CD14-positive monocyte (primary cell): Measurements from ENCODE around the gene COL6A1. TPM values are rescaled to one million over a fixed set of nuclear protein-coding genes. Genes with fewer than 3 reads are reported as not detected.

Experiments used
- DNase-seq, 3 donors: peaks; one replicate each; pipeline ENCODE4 v3.0.0-alpha.2; 2011 to 2022
- H2AFZ ChIP-seq: 2 replicates; pipeline ENCODE4 v1.6.0; 2012; ENCODE audit warnings: mild to moderate bottlenecking, low read depth, low read length, inconsistent platforms; ENCODE audit not compliant: insufficient read depth, poor library complexity, severe bottlenecking
- H3K27ac ChIP-seq, 2 donors: 1 replicate in 1 of 2; 2 replicates in 1 of 2; pipeline ENCODE4 v1.5.1; 2012 to 2013; ENCODE audit warnings: low read length in 2 of 2, control low read depth in 1 of 2, inconsistent platforms in 1 of 2, low read depth in 1 of 2, mild to moderate bottlenecking in 1 of 2
- H3K27me3 ChIP-seq, 2 donors: one replicate each; pipeline versions ENCODE4 v1.6.0 to v1.6.1; 2011 to 2013; ENCODE audit warnings: low read length in 2 of 2; ENCODE audit not compliant: control insufficient read depth in 2 of 2, insufficient read depth in 2 of 2
- H3K36me3 ChIP-seq, 2 donors: replicated peaks in 1 of 2; 1 replicate in 1 of 2; 2 replicates in 1 of 2; pipeline versions ENCODE4 v1.5.1 to v1.6.1; 2012 to 2013; ENCODE audit warnings: low read length in 2 of 2, control low read depth in 1 of 2, inconsistent platforms in 1 of 2, mild to moderate bottlenecking in 1 of 2; ENCODE audit not compliant: insufficient read depth in 2 of 2, control insufficient read depth in 1 of 2
- H3K4me1 ChIP-seq, 2 donors: 1 replicate in 1 of 2; 2 replicates in 1 of 2; pipeline versions ENCODE4 v1.5.1 to v1.6.1; 2012 to 2013; ENCODE audit warnings: low read length in 2 of 2, control low read depth in 1 of 2, inconsistent platforms in 1 of 2, mild to moderate bottlenecking in 1 of 2, moderate library complexity in 1 of 2; ENCODE audit not compliant: insufficient read depth in 2 of 2, control insufficient read depth in 1 of 2
- H3K4me2 ChIP-seq: replicated peaks from 2 replicates; pipeline ENCODE3; 2012; ENCODE audit warnings: low read length, moderate library complexity, mild to moderate bottlenecking; ENCODE audit not compliant: poor library complexity, severe bottlenecking; ENCODE audit errors: extremely low read depth
- H3K4me3 ChIP-seq, 3 experiments: fragments of 200-600 bp in 1 of 3; sonication (generic) in 1 of 3; replicated peaks in 1 of 3; 1 replicate in 2 of 3; 2 replicates in 1 of 3; pipeline ENCODE4 v1.5.1; 2011 to 2013; ENCODE audit warnings: low read length in 3 of 3, mild to moderate bottlenecking in 3 of 3, control low read depth in 2 of 3, low read depth in 2 of 3, inconsistent platforms in 1 of 3, moderate library complexity in 1 of 3
- H3K79me2 ChIP-seq: 2 replicates; pipeline ENCODE4 v1.6.0; 2012; ENCODE audit warnings: mild to moderate bottlenecking, control low read depth, inconsistent platforms, low read length, moderate library complexity; ENCODE audit not compliant: insufficient read depth
- H3K9ac ChIP-seq: 2 replicates; pipeline ENCODE4 v1.6.0; 2017; ENCODE audit warnings: low read length, mild to moderate bottlenecking; ENCODE audit not compliant: insufficient read depth, poor library complexity, severe bottlenecking
- H3K9me3 ChIP-seq, 2 donors: replicated peaks in 1 of 2; 1 replicate in 1 of 2; 2 replicates in 1 of 2; pipeline versions ENCODE4 v1.5.1 to v1.6.1; 2012 to 2013; ENCODE audit warnings: low read length in 2 of 2, control low read depth in 1 of 2; ENCODE audit not compliant: control insufficient read depth in 1 of 2, insufficient read depth in 1 of 2
- H4K20me1 ChIP-seq: 2 replicates; pipeline ENCODE4 v1.6.0; 2012; ENCODE audit warnings: mild to moderate bottlenecking, low read length, control low read depth, moderate library complexity; ENCODE audit not compliant: insufficient read depth
- H3K27ac Mint-ChIP-seq, 7 donors: one replicate each; pipeline ENCODE4 v1.8.0; 2020; ENCODE audit warnings: mild to moderate bottlenecking in 7 of 7, mixed read lengths in 7 of 7, moderate library complexity in 6 of 7, inconsistent platforms in 2 of 7
- H3K27me3 Mint-ChIP-seq, 3 donors: one replicate each; pipeline ENCODE4 v1.8.0; 2021 to 2022; ENCODE audit warnings: low read depth in 3 of 3, mild to moderate bottlenecking in 3 of 3, mixed read lengths in 3 of 3, moderate library complexity in 3 of 3, inconsistent platforms in 1 of 3
- H3K36me3 Mint-ChIP-seq, 2 donors: one replicate each; pipeline ENCODE4 v1.8.0; 2020; ENCODE audit warnings: mixed read lengths in 2 of 2, inconsistent platforms in 1 of 2, mild to moderate bottlenecking in 1 of 2
- H3K4me1 Mint-ChIP-seq: one replicate; pipeline ENCODE4 v1.8.0; 2020; ENCODE audit warnings: mild to moderate bottlenecking, mixed read lengths
- H3K4me3 Mint-ChIP-seq, 2 donors: one replicate each; pipeline ENCODE4 v1.8.0; 2020; ENCODE audit warnings: mild to moderate bottlenecking in 2 of 2, mixed read lengths in 2 of 2, moderate library complexity in 1 of 2
- H3K9me3 Mint-ChIP-seq, 7 donors: one replicate each; pipeline ENCODE4 v1.8.0; 2020 to 2022; ENCODE audit warnings: mixed read lengths in 7 of 7, mild to moderate bottlenecking in 6 of 7, moderate library complexity in 6 of 7, inconsistent platforms in 2 of 7
- WGBS: methylation state at CpG from one replicate; pipeline ENCODE4 v1.1.5; 2013; ENCODE audit warnings: missing lambda C conversion rate; ENCODE audit not compliant: insufficient coverage; 5-methylcytosine and 5-hydroxymethylcytosine counted together
- intact Hi-C, 2 donors: fragments of 100-400 bp; cut with micrococcal nuclease; formaldehyde crosslinking; loops; one replicate each; pipeline versions ENCODE4 v1.15.0 to v1.15.1; 2023
- polyA plus RNA-seq, 3 donors: library from polyadenylated mRNA; depleted of rRNA in 1 of 3; unstranded in 2 of 3; stranded (reverse) in 1 of 3; fragments of 300-500 nt in 2 of 3; fragments of >200 nt in 1 of 3; fragmentation: Illumina TruSeq in 2 of 3; gene quantifications; 1 replicate in 2 of 3; 2 replicates in 1 of 3; pipeline ENCODE4 v1.2.3, GENCODE V29; 2012 to 2021
- TF ChIP-seq, protein P1 (sequence below): fragments of 200-600 bp; IDR thresholded peaks from one replicate; pipeline ENCODE4 v1.8.0; 2022; ENCODE audit warnings: antibody characterized with exemption, mild to moderate bottlenecking

The COL6A1 gene
- polyA plus RNA-seq, 3 donors: 0.08 to 0.11 (median 0.10) TPM

DNA sequence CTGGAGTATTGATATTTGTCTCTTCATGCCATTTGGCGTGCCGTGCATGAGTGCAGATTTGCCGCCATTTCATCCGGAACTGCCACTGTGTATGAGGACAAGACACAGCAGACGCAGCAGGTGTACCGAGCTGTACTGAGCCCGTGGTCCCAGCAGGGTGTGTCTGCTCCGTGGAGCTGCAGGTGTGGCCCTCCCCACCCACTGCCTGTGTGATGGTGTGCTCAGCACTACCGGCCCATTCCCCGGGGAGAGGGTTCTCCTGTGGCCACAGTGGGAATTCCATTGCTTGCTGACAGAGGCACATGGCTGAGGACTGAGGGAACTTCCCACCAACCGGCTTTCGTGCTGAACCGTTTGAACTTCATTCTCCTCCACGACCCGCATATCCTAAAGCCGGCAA lies 34.3 kb upstream of the COL6A1 start:
- Histone ChIP-seq H3K27me3 (no peaks in the 10 kb centered on the region), H3K36me3 (no peaks in the 10 kb centered on the region), H3K4me3 (no peak overlapping the region), H4K20me1 (no peaks in the 10 kb centered on the region), H3K9me3 (peaks cover 0 to 8% of the 10 kb centered on the region in 2 donors), H3K4me2 (no peak overlapping the region), H3K9ac (no peak overlapping the region), H2AFZ (no peak overlapping the region), H3K27ac (no peak overlapping the region), H3K4me1 (no peaks in the 10 kb centered on the region), H3K79me2 (no peaks in the 10 kb centered on the region)
- Mint-ChIP-seq H3K4me1 (no peaks in the 10 kb centered on the region), H3K27ac (no peak overlapping the region), H3K27me3 (peaks cover 2 to 10% (median 8%) of the 10 kb centered on the region in 3 donors), H3K4me3 (no peak overlapping the region), H3K36me3 (no peaks in the 10 kb centered on the region), H3K9me3 (peaks cover 2 to 15% (median 6%) of the 10 kb centered on the region in 7 donors)
- intact Hi-C loops: no loop called here
- TF ChIP-seq, protein P1, sequence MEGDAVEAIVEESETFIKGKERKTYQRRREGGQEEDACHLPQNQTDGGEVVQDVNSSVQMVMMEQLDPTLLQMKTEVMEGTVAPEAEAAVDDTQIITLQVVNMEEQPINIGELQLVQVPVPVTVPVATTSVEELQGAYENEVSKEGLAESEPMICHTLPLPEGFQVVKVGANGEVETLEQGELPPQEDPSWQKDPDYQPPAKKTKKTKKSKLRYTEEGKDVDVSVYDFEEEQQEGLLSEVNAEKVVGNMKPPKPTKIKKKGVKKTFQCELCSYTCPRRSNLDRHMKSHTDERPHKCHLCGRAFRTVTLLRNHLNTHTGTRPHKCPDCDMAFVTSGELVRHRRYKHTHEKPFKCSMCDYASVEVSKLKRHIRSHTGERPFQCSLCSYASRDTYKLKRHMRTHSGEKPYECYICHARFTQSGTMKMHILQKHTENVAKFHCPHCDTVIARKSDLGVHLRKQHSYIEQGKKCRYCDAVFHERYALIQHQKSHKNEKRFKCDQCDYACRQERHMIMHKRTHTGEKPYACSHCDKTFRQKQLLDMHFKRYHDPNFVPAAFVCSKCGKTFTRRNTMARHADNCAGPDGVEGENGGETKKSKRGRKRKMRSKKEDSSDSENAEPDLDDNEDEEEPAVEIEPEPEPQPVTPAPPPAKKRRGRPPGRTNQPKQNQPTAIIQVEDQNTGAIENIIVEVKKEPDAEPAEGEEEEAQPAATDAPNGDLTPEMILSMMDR: no peak
- no peak for DNase-seq
- WGBS: 92% methylated on average over 13 of the region's 16 CpGs

DNA sequence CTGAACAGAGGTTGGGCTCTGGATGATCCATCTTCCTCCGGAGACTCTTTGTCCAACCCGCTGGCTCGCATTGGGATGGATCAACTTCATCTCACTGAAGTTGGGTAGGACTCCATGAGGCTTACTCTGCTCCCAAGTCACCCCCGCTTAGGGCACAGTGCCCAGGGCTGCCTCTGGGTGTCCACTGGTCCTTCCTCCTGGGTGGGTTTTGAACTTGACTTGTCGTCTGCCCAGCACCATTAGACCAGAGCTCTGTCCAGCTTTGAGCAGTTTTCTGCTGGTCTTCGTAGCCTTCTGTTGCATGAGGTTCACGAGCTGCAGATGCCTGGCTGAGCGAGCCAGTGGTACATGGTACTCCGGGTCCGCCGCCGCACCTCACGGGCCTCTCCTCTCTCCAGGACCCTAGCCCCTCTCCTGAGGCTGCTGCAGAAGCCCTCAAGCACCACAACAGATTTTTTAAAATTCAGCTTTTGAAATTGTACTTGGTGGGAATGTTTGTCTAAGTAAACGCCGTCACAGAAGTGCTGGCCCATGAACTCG lies 33.8 kb upstream of the COL6A1 start:
- no peaks in the 10 kb centered on the region for H4K20me1 ChIP-seq
- no peak overlapping the region for H3K27ac ChIP-seq
- H3K27me3 ChIP-seq: no peaks in the 10 kb centered on the region
- H3K9me3 Mint-ChIP-seq: peaks cover 2 to 15% (median 8%) of the 10 kb centered on the region in 7 donors
- H3K36me3 Mint-ChIP-seq: no peaks in the 10 kb centered on the region
- H3K36me3 ChIP-seq: no peaks in the 10 kb centered on the region
- WGBS: 100% methylated on average over 5 of the region's 16 CpGs
- no peak overlapping the region for H3K4me3 ChIP-seq
- H3K9ac ChIP-seq: no peak overlapping the region
- H3K4me1 Mint-ChIP-seq: no peaks in the 10 kb centered on the region
- H3K4me2 ChIP-seq: no peak overlapping the region
- H3K4me1 ChIP-seq: no peaks in the 10 kb centered on the region
- intact Hi-C loops: no loop called here
- no peaks in the 10 kb centered on the region for H3K79me2 ChIP-seq
- no peak overlapping the region for H3K27ac Mint-ChIP-seq
- H3K27me3 Mint-ChIP-seq: peaks cover 2 to 14% (median 8%) of the 10 kb centered on the region in 3 donors
- H3K9me3 ChIP-seq: peaks cover 0 to 8% of the 10 kb centered on the region in 2 donors
- no peak overlapping the region for H2AFZ ChIP-seq
- DNase-seq: no peak
- H3K4me3 Mint-ChIP-seq: no peak overlapping the region
- TF ChIP-seq, protein P1: no peak
